GM12892 (cell line): ENCODE results near the gene ZNF439.
"Not testable (repeated sequence)": the region's sequence is repeated elsewhere in the genome, so short reads cannot be mapped to it uniquely, and the experiment has no call there.

Source experiments
- POLR2A ChIP-seq: IDR thresholded peaks from 2 replicates; pipeline ENCODE4 v1.6.1; 2011; ENCODE audit warnings: low read depth, low read length, control low read depth
- TAF1 ChIP-seq: IDR thresholded peaks from 2 replicates; pipeline ENCODE4 v1.6.1; 2011; ENCODE audit warnings: low read depth, mild to moderate bottlenecking, control low read depth, low read length, borderline replicate concordance

DNA sequence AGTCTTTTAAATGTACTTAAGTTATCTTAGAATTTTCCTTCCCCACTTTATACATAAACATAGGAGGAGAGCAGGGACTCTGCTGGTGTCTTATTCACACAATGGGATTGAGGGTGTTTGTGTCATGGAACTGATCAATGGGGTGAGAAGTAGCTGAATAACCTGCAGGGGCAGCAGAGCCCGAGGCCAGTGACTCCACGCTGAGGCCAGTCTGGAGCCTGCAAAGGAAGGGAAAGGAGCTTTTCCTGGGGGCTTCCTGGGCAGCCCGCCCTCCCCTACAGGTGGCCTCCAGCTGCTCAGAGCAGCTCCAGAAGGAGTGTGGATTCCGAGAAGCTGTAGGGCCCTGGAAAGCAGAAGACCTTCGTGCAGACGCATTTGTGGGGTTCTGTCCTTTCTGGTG, 911 bp upstream of the ZNF439 start:
- TF ChIP-seq TAF1, POLR2A: not testable (repeated sequence)
